ENCODE data around the gene PCYOX1L. TPM values are rescaled to one million over a fixed set of nuclear protein-coding genes. Genes with fewer than 3 reads are reported as not detected.

PCYOX1L gene, protein sequence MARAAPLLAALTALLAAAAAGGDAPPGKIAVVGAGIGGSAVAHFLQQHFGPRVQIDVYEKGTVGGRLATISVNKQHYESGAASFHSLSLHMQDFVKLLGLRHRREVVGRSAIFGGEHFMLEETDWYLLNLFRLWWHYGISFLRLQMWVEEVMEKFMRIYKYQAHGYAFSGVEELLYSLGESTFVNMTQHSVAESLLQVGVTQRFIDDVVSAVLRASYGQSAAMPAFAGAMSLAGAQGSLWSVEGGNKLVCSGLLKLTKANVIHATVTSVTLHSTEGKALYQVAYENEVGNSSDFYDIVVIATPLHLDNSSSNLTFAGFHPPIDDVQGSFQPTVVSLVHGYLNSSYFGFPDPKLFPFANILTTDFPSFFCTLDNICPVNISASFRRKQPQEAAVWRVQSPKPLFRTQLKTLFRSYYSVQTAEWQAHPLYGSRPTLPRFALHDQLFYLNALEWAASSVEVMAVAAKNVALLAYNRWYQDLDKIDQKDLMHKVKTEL
- total RNA-seq: 10 to 100 TPM; 34.5 to 34.6 TPM

DNA sequence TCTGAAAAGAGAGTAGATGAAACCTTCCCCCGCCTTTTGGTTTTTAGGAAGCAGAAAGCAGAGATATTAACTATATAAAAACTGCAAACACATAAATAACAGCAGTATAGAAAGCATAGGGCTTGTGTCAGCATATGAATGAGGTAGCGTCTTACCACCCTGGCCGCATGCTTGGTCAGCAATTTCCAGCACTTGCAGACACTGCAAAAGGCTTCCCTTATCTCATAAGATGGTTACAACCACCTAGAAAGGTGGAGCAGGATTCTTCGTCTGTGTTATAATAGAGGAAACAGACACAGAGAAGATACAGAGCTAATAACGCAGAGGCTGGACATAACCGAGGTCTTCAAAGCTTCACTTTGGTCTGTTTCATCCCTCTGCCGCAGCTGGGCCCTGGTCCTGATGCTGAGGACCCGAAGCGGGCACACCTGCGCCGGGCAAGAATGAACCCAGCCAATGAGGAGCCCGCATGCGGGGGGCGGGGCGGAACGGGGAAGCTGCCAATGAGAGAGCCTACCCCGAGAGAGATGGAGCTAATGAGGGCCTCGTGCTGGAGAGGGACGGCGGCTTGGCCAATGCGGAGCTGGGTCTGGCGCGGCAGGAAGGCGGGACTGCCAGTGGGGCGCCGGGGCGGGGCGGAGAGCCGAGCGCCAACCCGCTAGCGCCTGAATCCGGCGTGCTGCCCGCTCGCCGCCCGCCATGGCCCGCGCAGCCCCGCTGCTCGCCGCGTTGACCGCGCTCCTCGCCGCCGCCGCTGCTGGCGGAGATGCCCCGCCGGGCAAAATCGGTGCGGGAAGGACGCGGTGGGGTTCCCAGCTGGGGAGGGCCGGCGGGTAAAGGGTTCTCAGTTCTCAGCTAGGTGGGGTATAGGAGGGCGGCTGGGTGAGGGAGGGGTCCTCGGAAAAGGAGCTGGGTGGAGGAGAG is at the start of gene PCYOX1L:
Gene PCYOX1L, plus strand, starts transcription at position 677 of the 924 bp plus-strand sequence. Its CDS starts 23 bp downstream, at position 700.
- DNase-seq: peak; percentile 93
- Mint-ChIP-seq H3K4me1 (peaks cover 74% of the 10 kb centered on the region), H3K36me3 (ENCODE audit: low read depth) (peaks cover 49% of the 10 kb centered on the region), H3K9me3 (peaks cover 2% of the 10 kb centered on the region), H3K27ac (peak within 1 kb of the TSS; percentile 86), H3K27me3 (no peaks in the 10 kb centered on the region), H3K4me3 (peak within 1 kb of the TSS; percentile 86)
- ChIA-PET CTCF (interaction anchor here (0.6 to 3.9 kb wide), 7 partner anchors 8 to 233 kb away, joined by 3 to 29 read pairs (median 4); partner anchors contain the start of gene GRPEL2), POLR2A (interaction anchor here (0.6 to 1.9 kb wide), 4 partner anchors 8 to 164 kb away, joined by 3 to 10 read pairs (median 7); partner anchors contain the start of gene GRPEL2)

DNA sequence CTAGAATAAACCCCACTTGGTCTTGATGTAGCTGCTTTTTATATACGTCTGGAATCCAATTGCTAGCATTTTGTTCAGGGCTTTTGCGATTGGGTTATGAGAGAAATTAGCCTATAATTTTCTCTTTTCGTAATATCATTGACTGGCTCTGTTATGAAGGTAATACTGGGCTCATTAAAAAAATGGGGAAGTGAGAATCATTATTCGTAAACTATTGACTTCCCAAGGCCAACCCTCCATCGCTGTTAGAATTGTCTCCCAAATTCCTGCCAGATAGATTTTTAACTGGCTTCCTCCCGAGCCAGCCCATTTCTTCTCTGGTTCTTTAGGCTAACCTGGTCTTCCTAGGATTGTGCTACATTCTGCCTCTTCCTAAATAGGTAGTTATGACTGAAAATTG is 48.5 kb upstream of the PCYOX1L start:
- DNase-seq: no peak

DNA sequence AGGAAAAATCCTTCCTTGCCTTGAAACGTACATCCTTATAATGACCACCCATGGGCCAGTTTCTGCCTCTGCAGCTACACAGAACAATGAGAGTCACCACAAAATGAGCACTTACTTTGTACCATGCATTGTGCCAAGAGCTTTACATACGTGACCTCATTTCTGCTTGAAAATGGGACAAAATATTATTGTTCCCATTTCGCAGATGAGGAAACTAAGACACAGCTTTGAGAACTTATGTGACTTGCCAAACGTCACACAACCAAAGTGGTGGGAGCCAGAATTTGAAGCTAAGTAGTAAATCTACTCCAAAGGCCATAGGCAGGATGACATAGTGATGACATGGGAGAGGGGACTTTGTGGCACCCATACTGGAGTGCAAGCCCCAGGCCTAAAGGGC is 47.4 kb upstream of the PCYOX1L start:
- CTCF ChIA-PET: interaction anchor here (0.6 to 3.3 kb wide), 3 partner anchors 61 to 134 kb away, joined by 3 to 12 read pairs (median 3); no protein-coding TSS in a partner anchor
- DNase-seq: no peak
- Mint-ChIP-seq H3K4me3 (no peak overlapping the region), H3K9me3 (no peaks in the 10 kb centered on the region), H3K27me3 (no peaks in the 10 kb centered on the region), H3K4me1 (no peaks in the 10 kb centered on the region), H3K36me3 (ENCODE audit: low read depth) (no peaks in the 10 kb centered on the region), H3K27ac (no peak overlapping the region)
- POLR2A ChIA-PET: no interaction called here

More for the DNA sequence above, 48.5 kb upstream of the PCYOX1L start:
- no peaks in the 10 kb centered on the region for H3K27me3 Mint-ChIP-seq
- H3K36me3 Mint-ChIP-seq (ENCODE audit: low read depth): no peaks in the 10 kb centered on the region
- H3K4me3 Mint-ChIP-seq: no peak overlapping the region
- H3K27ac Mint-ChIP-seq: no peak overlapping the region
- H3K9me3 Mint-ChIP-seq: no peaks in the 10 kb centered on the region
- POLR2A ChIA-PET: no interaction called here
- no peaks in the 10 kb centered on the region for H3K4me1 Mint-ChIP-seq
- CTCF ChIA-PET: interaction anchor here (0.7 to 3.3 kb wide), 5 partner anchors 9 to 461 kb away, joined by 3 to 12 read pairs (median 3); no protein-coding TSS in a partner anchor

DNA sequence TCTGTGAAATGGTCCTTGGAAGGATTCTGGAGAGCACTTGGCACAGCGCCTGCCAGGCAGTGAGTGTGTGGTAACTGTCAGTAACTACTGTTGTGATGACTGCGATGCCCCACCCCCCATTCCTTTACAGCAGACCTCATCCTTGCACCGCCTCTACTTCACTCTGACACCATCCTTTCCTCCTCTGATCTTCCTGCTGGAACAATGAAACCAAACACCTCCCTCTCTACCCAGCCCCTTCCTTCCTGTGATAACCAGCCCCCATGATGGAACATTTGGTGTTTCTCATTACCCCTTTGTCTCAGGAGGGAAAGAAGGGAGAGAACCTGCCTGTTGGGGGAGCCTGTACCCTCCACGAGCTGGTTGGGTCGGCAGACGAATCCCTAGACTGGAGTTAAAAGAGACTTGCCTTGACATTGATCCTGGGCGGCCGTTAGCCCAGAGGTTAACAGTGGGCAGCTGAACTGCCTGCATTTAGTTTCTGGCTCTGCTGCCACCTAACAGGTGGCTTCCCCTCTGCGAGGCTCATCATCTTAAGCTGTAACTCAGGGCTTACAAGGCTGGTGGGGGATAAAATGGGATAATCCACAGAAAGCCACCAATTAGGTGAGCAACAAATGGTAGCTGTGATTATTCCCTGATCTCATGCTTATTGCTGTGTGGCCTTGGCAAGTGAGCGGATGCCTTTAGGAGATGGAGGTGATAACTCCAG is 46.7 kb upstream of the PCYOX1L start:
- no peaks in the 10 kb centered on the region for H3K27me3 Mint-ChIP-seq
- H3K4me3 Mint-ChIP-seq: no peak overlapping the region
- ChIA-PET CTCF (interaction anchor here (1.4 to 3.3 kb wide), 2 partner anchors 56 to 60 kb away, joined by 4 to 12 read pairs; no protein-coding TSS in a partner anchor), POLR2A (no interaction called here)
- no peaks in the 10 kb centered on the region for H3K4me1 Mint-ChIP-seq
- H3K36me3 Mint-ChIP-seq (ENCODE audit: low read depth): no peaks in the 10 kb centered on the region
- no peak overlapping the region for H3K27ac Mint-ChIP-seq
- DNase-seq: no peak
- no peaks in the 10 kb centered on the region for H3K9me3 Mint-ChIP-seq

DNA sequence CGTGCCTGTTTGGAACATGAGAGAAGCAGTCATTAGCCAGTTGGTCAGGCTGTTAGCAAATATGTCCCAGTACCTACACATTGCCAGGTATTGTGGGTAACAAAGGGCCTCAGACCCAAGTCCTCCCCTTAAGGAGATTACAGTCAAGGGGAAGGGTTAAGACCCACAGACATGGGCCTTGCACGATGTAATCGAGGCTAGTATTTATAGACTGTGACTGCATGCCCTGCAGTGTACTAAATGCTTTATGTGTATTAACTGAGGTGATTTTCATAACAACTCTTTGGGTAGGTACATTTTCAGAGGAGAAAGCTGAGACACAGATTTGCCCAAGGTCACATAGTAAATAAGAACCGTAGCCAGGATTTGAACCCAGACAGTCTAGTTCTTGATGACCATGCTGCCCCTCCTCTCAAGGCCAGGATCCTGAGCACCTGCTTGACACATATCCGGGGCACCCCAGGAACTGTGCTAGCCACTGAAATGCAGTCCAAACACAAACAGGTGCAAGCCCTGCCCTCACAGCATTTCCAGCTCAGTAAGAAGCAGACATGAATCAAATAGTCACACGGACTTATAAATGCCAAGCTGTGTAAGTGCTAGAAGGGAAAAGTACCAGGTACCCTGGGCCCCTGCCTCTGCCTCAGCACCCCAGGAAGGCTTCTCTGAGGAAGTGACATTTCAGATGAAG is 44.5 kb upstream of the PCYOX1L start:
- POLR2A ChIA-PET: no interaction called here
- no peak overlapping the region for H3K4me3 Mint-ChIP-seq
- H3K9me3 Mint-ChIP-seq: no peaks in the 10 kb centered on the region
- H3K27me3 Mint-ChIP-seq: no peaks in the 10 kb centered on the region
- CTCF ChIA-PET: interaction anchor here (0.6 to 1.1 kb wide), 3 partner anchors 14 to 59 kb away, joined by 3 to 4 read pairs (median 3); no protein-coding TSS in a partner anchor
- H3K27ac Mint-ChIP-seq: no peak overlapping the region
- H3K36me3 Mint-ChIP-seq (ENCODE audit: low read depth): no peaks in the 10 kb centered on the region
- no peak for DNase-seq
- H3K4me1 Mint-ChIP-seq: peaks cover 3% of the 10 kb centered on the region

DNA sequence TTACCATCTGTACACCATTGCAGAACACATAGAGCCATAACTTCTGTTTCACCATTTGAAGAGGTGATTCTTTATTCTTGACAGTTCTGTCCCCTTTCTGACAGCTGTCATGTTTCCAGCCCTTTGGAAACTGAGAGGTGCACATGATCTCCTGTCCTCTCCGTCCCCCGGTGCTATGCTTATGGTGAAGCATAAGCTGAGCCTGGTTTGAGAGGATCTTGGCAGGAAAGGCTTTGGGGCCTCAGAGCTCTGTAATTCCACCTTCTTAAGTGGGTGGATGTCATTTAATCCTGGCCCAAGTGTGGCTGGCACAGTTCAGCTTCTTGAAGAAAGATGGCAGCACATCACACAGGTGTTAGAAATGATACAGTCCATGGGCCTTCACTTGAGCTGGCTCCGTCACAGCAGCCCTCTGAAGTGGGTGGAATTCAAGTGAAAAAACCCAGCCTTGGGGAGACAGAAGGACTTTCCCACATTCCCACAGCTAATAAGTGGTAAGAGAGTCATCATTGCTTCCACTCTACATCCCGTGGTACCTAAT is 43.2 kb upstream of the PCYOX1L start:
- H3K4me3 Mint-ChIP-seq: no peak overlapping the region
- ChIA-PET CTCF (interaction anchor here (1.2 to 1.5 kb wide), 3 partner anchors 76 to 133 kb away, joined by 3 to 5 read pairs (median 3); no protein-coding TSS in a partner anchor), POLR2A (no interaction called here)
- no peak for DNase-seq
- peaks cover 3% of the 10 kb centered on the region for H3K4me1 Mint-ChIP-seq
- no peaks in the 10 kb centered on the region for H3K9me3 Mint-ChIP-seq
- H3K27ac Mint-ChIP-seq: no peak overlapping the region
- no peaks in the 10 kb centered on the region for H3K27me3 Mint-ChIP-seq
- H3K36me3 Mint-ChIP-seq (ENCODE audit: low read depth): no peaks in the 10 kb centered on the region

DNA sequence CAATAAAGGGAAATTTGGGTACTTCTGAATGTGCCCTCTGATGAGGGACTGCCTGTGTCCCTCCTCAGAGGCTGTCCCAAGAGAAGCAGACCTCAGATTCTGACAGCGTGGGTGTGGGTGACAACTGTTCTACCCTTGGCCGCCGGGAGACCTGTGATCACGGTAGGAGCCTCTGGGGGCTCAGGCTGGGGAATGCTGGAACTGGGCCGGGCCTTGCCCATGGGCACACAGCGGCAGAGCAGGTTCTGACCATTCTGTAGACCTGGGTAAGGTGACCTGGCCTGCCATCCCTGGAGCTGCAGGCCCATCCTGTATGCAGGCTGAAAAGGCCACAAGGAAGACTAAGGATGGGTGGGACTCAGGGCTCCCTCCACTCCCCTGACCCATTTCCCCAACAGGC is 42.1 kb upstream of the PCYOX1L start:
- CTCF ChIA-PET: interaction anchor here (1.5 kb wide), 1 partner anchor 74 kb away, joined by 3 read pairs; no protein-coding TSS in a partner anchor
- H3K27ac Mint-ChIP-seq: no peak overlapping the region

DNA sequence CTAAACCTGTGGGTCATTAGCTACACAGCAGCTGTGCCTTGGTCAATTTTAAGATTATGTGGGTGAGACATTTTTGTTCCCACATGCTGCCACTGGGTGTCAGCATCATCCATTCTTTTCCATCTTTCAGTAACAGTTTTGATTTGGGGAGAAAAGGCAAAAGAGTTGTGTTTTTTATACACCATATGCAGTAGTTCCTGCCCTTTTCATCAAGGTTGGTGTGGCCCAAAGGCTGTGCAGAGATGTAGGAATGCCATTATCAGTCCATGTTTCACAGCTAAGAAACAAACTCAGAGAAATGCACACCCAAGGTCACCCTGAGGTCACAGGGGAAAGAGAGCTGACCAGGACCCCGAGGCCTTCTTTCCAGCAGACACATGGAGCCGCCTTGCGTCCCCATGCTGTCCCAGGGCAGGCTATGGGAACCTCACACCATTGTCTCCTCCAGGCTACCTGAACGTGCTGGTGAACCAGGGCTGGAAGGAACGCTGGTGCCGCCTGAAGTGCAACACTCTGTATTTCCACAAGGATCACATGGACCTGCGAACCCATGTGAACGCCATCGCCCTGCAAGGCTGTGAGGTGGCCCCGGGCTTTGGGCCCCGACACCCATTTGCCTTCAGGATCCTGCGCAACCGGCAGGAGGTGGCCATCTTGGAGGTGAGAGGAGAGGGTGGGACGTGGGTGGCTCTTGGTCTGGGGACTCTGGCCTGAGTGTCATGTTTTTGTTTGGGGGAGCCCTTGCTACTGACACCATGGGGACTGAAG is 40.4 kb upstream of the PCYOX1L start:
- Mint-ChIP-seq H3K4me1 (peaks cover 3% of the 10 kb centered on the region), H3K9me3 (no peaks in the 10 kb centered on the region), H3K27me3 (no peaks in the 10 kb centered on the region), H3K4me3 (no peak overlapping the region), H3K27ac (no peak overlapping the region), H3K36me3 (ENCODE audit: low read depth) (no peaks in the 10 kb centered on the region)
- POLR2A ChIA-PET: no interaction called here
- CTCF ChIA-PET: interaction anchor here (0.5 to 2.4 kb wide), 10 partner anchors 9 to 116 kb away, joined by 3 to 10 read pairs (median 3); partner anchors contain the start of genes GRPEL2 and PCYOX1L
- DNase-seq: peak; percentile 53

More for the DNA sequence above, 42.1 kb upstream of the PCYOX1L start:
- Mint-ChIP-seq H3K36me3 (ENCODE audit: low read depth) (no peaks in the 10 kb centered on the region), H3K9me3 (no peaks in the 10 kb centered on the region), H3K4me1 (peaks cover 3% of the 10 kb centered on the region), H3K4me3 (no peak overlapping the region), H3K27me3 (no peaks in the 10 kb centered on the region)
- DNase-seq: no peak
- POLR2A ChIA-PET: no interaction called here

DNA sequence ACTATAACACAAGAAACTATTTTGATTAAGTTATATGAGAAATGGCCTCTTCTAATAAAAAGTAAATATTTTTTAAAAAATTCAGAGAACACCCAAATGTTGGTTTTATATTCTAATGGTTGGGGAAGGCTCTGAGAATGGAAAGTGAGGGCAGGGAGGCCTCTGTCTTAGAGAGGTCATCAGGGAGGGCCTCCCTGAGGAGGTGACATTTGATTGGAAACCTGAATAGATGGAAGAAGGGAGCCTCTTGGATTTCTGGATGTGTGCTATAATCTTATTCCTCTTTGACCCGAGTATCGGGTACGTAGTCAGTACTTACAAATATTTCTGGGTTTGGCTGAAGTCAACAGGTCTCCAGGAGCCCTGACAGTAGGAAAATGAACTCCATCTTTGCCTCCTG is 38.7 kb upstream of the PCYOX1L start:
- Mint-ChIP-seq H3K9me3 (no peaks in the 10 kb centered on the region), H3K27ac (no peak overlapping the region), H3K27me3 (no peaks in the 10 kb centered on the region), H3K4me1 (peaks cover 3% of the 10 kb centered on the region), H3K36me3 (ENCODE audit: low read depth) (no peaks in the 10 kb centered on the region), H3K4me3 (no peak overlapping the region)
- CTCF ChIA-PET: interaction anchor here (3.3 kb wide), 1 partner anchor 49 kb away, joined by 14 read pairs; no protein-coding TSS in a partner anchor
- DNase-seq: no peak
- POLR2A ChIA-PET: no interaction called here

DNA sequence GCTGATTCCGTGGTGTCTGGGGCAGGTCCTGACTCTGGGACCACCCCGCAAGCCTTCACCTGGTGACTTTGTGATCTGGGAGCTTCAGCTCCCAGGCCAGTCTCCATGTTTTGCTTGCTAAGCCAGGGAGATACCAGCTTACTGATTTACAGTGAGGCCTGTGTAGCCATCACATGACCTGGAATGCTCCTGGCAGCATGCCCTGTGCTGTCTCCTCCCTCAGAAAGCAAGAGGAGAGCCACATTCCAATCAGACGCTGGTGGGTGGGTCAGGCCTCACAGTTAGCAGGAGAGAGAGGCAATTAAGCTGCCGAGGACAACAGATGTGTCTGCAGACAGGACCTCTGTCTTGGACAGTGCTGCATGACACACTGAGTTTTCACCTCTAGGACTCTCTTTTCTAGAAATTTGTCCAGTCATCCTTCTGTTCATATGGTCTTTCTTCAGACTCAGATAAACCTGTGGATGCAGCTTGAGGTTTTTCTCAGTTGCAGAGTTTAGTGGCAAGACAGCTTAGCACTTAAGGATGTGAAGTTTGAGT is 37.0 kb upstream of the PCYOX1L start:
- peaks cover 3% of the 10 kb centered on the region for H3K4me1 Mint-ChIP-seq
- H3K36me3 Mint-ChIP-seq (ENCODE audit: low read depth): no peaks in the 10 kb centered on the region
- ChIA-PET POLR2A (no interaction called here), CTCF (interaction anchor here (0.9 to 3.3 kb wide), 5 partner anchors 12 to 113 kb away, joined by 3 to 14 read pairs (median 5); no protein-coding TSS in a partner anchor)
- no peaks in the 10 kb centered on the region for H3K27me3 Mint-ChIP-seq
- no peak overlapping the region for H3K4me3 Mint-ChIP-seq
- H3K27ac Mint-ChIP-seq: no peak overlapping the region
- H3K9me3 Mint-ChIP-seq: peaks cover under 1% of the 10 kb centered on the region
- DNase-seq: no peak
